Keratinocyte (primary cell): ENCODE data around the gene DCAF6. TPM values are rescaled to one million over a fixed set of nuclear protein-coding genes. Genes with fewer than 3 reads are reported as not detected.

Experiments used
- DNase-seq: peaks from one replicate; pipeline ENCODE4 v3.0.0-alpha.2; 2011; ENCODE audit warnings: low read depth, missing footprints, low spot score
- FAIRE-seq: peaks from 2 replicates; lab custom pipeline; 2011; peaks lifted over from hg19 to GRCh38; lab: Jason Lieb, UNC
- H2AFZ ChIP-seq: 2 replicates; pipeline ENCODE4 v1.6.0; 2012; ENCODE audit warnings: low read length, control low read depth, inconsistent platforms; ENCODE audit not compliant: control insufficient read depth
- H3K27ac ChIP-seq: 2 replicates; pipeline ENCODE4 v1.5.1; 2011; ENCODE audit warnings: low read length; ENCODE audit not compliant: control insufficient read depth, insufficient read depth
- H3K27me3 ChIP-seq: 3 replicates; pipeline ENCODE4 v1.6.0; 2011; ENCODE audit warnings: low read length; ENCODE audit not compliant: control insufficient read depth, insufficient read depth; ENCODE audit errors: extremely low read depth
- H3K36me3 ChIP-seq, 2 experiments: 2 replicates in 1 of 2; 3 replicates in 1 of 2; pipeline ENCODE4 v1.5.1; 2011; ENCODE audit warnings: low read length in 2 of 2, mild to moderate bottlenecking in 1 of 2; ENCODE audit not compliant: control insufficient read depth in 2 of 2, insufficient read depth in 2 of 2; ENCODE audit errors: extremely low read depth in 1 of 2
- H3K4me1 ChIP-seq: 3 replicates; pipeline ENCODE4 v1.5.1; 2011; ENCODE audit warnings: low read length; ENCODE audit not compliant: control insufficient read depth, insufficient read depth; ENCODE audit errors: extremely low read depth
- H3K4me2 ChIP-seq: 3 replicates; pipeline ENCODE4 v1.6.0; 2011; ENCODE audit warnings: low read depth, low read length; ENCODE audit not compliant: control insufficient read depth, insufficient read depth; ENCODE audit errors: extremely low read depth
- H3K4me3 ChIP-seq, 3 experiments: fragments of 200-600 bp in 1 of 3; sonication (generic) in 1 of 3; 2 replicates in 2 of 3; 3 replicates in 1 of 3; pipeline ENCODE4 v1.5.1; 2011 to 2016; ENCODE audit warnings: low read length in 3 of 3, mild to moderate bottlenecking in 3 of 3, control low read depth in 2 of 3, inconsistent platforms in 1 of 3, low read depth in 1 of 3, mixed read lengths in 1 of 3, mixed run types in 1 of 3, moderate library complexity in 1 of 3; ENCODE audit not compliant: control insufficient read depth in 2 of 3, insufficient read depth in 2 of 3; ENCODE audit errors: extremely low read depth in 1 of 3
- H3K79me2 ChIP-seq: 2 replicates; pipeline ENCODE4 v1.6.0; 2012; ENCODE audit warnings: low read length; ENCODE audit not compliant: control insufficient read depth, insufficient read depth
- H3K9ac ChIP-seq: 3 replicates; pipeline ENCODE4 v1.6.0; 2011; ENCODE audit warnings: low read length; ENCODE audit not compliant: control insufficient read depth, insufficient read depth; ENCODE audit errors: extremely low read depth
- H3K9me1 ChIP-seq: 3 replicates; pipeline ENCODE4 v1.6.0; 2011; ENCODE audit warnings: low read length; ENCODE audit not compliant: control insufficient read depth, insufficient read depth; ENCODE audit errors: extremely low read depth
- H3K9me3 ChIP-seq: 2 replicates; pipeline ENCODE4 v1.5.1; 2012; ENCODE audit warnings: low read depth, low read length; ENCODE audit not compliant: control insufficient read depth
- H4K20me1 ChIP-seq: 3 replicates; pipeline ENCODE4 v1.6.0; 2011; ENCODE audit warnings: low read length; ENCODE audit not compliant: control insufficient read depth, insufficient read depth; ENCODE audit errors: extremely low read depth
- EZH2 ChIP-seq: IDR thresholded peaks from one replicate; pipeline ENCODE4 v1.6.1; 2012; ENCODE audit warnings: inconsistent platforms, mild to moderate bottlenecking, low read length, moderate library complexity
- dilution Hi-C: fragments of 300-500 bp; cut with MboI; formaldehyde crosslinking; loops from one replicate; pipeline ENCODE4 v1.7.0; 2020; ENCODE audit warnings: low sequenced_read_pairs; ENCODE audit not compliant: extremely low pct_ligation_motif_present
- polyA plus RNA-seq, 5 experiments: library from polyadenylated mRNA; depleted of rRNA in 3 of 5; stranded (reverse) in 3 of 5; stranded (forward) in 1 of 5; unstranded in 1 of 5; fragments of >200 nt; gene quantifications; 1 replicate in 1 of 5; 2 replicates in 3 of 5; 3 replicates in 1 of 5; pipeline versions ENCODE4 v1.2.1 to v1.2.3, GENCODE V29; 2011 to 2012; ENCODE audit warnings: missing spikeins in 2 of 5, low read depth in 1 of 5, low replicate concordance in 1 of 5
- TF ChIP-seq, protein P1 (sequence below), 3 experiments: IDR thresholded peaks in 1 of 3; conservative IDR thresholded peaks in 1 of 3; optimal IDR thresholded peaks in 1 of 3; 2 replicates in 2 of 3; 3 replicates in 1 of 3; pipeline versions ENCODE3 to v1.5.1; 2011; ENCODE audit warnings: low read length in 3 of 3, mild to moderate bottlenecking in 3 of 3, moderate library complexity in 2 of 3, control low read depth in 1 of 3, inconsistent platforms in 1 of 3; ENCODE audit not compliant: insufficient read depth in 2 of 3; ENCODE audit errors: extremely low read depth in 1 of 3

DCAF6 gene
- polyA plus RNA-seq, 1 donor (not counting 4 experiments of a cell fraction or from before 2014, with no cell fraction given): 109 TPM

DNA sequence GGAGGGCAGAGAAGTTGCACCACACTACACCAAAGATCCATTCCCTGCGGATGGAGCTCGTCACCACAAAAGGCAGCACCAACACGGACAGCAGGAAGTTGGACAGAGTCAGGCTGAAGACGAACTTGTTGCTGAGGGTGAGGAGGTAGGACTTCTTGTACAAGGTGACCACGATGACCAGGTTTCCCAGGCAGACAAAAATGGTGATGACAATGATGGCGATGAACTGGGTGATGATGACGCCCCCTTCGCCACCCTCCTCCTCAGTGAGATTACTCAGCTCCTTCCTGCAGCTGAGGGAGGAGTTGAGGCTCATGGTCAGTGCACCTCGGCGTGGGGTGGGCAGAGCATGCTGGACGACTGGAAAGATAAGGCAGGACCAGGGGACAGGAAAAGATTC, 168.1 kb downstream of the DCAF6 start:
- H3K9me1 ChIP-seq: no peaks in the 10 kb centered on the region
- FAIRE-seq (no peak), DNase-seq (no peak)
- H3K27ac ChIP-seq: no peak overlapping the region
- peaks cover 0 to 2% of the 10 kb centered on the region in 2 experiments for H3K36me3 ChIP-seq
- no peaks in the 10 kb centered on the region for H4K20me1 ChIP-seq
- no peaks in the 10 kb centered on the region for H3K79me2 ChIP-seq
- no peaks in the 10 kb centered on the region for H3K9me3 ChIP-seq
- H3K27me3 ChIP-seq: no peaks in the 10 kb centered on the region
- no peaks in the 10 kb centered on the region for H3K4me1 ChIP-seq
- H3K4me2 ChIP-seq: no peak overlapping the region
- H2AFZ ChIP-seq: no peak overlapping the region
- dilution Hi-C loops: no loop called here
- TF ChIP-seq, protein P1, sequence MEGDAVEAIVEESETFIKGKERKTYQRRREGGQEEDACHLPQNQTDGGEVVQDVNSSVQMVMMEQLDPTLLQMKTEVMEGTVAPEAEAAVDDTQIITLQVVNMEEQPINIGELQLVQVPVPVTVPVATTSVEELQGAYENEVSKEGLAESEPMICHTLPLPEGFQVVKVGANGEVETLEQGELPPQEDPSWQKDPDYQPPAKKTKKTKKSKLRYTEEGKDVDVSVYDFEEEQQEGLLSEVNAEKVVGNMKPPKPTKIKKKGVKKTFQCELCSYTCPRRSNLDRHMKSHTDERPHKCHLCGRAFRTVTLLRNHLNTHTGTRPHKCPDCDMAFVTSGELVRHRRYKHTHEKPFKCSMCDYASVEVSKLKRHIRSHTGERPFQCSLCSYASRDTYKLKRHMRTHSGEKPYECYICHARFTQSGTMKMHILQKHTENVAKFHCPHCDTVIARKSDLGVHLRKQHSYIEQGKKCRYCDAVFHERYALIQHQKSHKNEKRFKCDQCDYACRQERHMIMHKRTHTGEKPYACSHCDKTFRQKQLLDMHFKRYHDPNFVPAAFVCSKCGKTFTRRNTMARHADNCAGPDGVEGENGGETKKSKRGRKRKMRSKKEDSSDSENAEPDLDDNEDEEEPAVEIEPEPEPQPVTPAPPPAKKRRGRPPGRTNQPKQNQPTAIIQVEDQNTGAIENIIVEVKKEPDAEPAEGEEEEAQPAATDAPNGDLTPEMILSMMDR (optimal IDR thresholded peaks at IDR 0.05 in 1 of 3, IDR thresholded peaks at IDR 0.05 in 1 of 3, conservative IDR thresholded peaks at IDR 0.05 in 1 of 3; ENCODE audit: extremely low read depth in 1 of 3, insufficient read depth in 2 of 3, low read length in 3 of 3): no peak
- TF ChIP-seq EZH2: no peak
- no peak overlapping the region for H3K9ac ChIP-seq
- H3K4me3 ChIP-seq: no peak overlapping the region

DNA sequence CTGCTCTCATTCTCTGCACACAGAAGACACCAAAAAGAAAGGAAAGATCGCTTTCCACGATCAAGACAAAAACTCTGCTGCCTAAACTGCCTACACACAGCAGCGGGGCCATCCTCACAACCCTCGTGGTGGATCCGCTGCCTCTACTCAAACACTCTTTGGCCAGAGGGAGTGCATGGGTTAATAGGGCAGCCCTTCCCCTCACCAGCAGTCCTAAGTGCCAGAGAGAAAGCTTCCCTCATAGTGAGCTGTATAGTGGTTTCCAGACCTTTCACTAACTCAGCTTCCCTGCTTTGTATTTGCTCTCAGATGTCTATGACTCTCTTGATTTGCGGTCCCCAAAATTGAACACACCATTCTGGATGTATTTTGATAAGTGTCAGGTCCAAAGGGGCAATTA, 169.4 kb downstream of the DCAF6 start:
- Histone ChIP-seq H3K9me1 (no peaks in the 10 kb centered on the region), H3K4me1 (no peaks in the 10 kb centered on the region), H3K36me3 (peaks cover 0 to 2% of the 10 kb centered on the region in 2 experiments), H3K27me3 (no peaks in the 10 kb centered on the region), H2AFZ (no peak overlapping the region), H3K9me3 (no peaks in the 10 kb centered on the region), H3K79me2 (no peaks in the 10 kb centered on the region), H4K20me1 (no peaks in the 10 kb centered on the region), H3K9ac (no peak overlapping the region), H3K4me3 (no peak overlapping the region), H3K27ac (no peak overlapping the region), H3K4me2 (no peak overlapping the region)
- dilution Hi-C loops: no loop called here
- DNase-seq: no peak
- no peak for TF ChIP-seq EZH2
- TF ChIP-seq, protein P1 (optimal IDR thresholded peaks at IDR 0.05 in 1 of 3, IDR thresholded peaks at IDR 0.05 in 1 of 3, conservative IDR thresholded peaks at IDR 0.05 in 1 of 3; ENCODE audit: extremely low read depth in 1 of 3, insufficient read depth in 2 of 3, low read length in 3 of 3): no peak
- FAIRE-seq: no peak
